Activated CD4-positive, CD25-positive, alpha-beta regulatory T cell (primary cell): ENCODE results near the gene TREML4.

Experiments
- DNase-seq, 4 experiments: peaks; one replicate each; lab custom pipeline; 2025; lab: John Stamatoyannopoulos, UW

The TREML4 gene

GRCh38 chr6:41286544-41287346 is 58.6 kb downstream of the TREML4 start, which contains the start of gene TREM1:
TREM1 (minus strand) TSS chr6:41286682; CDS start chr6:41286655, 27 bp downstream.
- DNase-seq = no peak

- DNase-seq = no peak
Observed at GRCh38 chr6:41288030-41288753, 60.0 kb downstream of the TREML4 start.
